HL-60 (cell line): ENCODE measurements around the gene CEP19.

Experiments
- DNase-seq, 2 experiments: peaks; one replicate each; pipeline ENCODE4 v3.0.0-alpha.2; 2010 to 2020; ENCODE audit warnings: low read depth in 1 of 2, low spot score in 1 of 2
- H3K27ac ChIP-seq: fragments of 250-450 bp; sonication (Bioruptor Pico); replicated peaks from 2 replicates; pipeline ENCODE4 v1.5.1; 2020; ENCODE audit warnings: mild to moderate bottlenecking, moderate library complexity
- H3K27me3 ChIP-seq: fragments of 250-450 bp; sonication (Bioruptor Pico); 2 replicates; pipeline ENCODE4 v1.5.1; 2021; ENCODE audit warnings: mild to moderate bottlenecking, moderate library complexity; ENCODE audit not compliant: insufficient read depth, poor library complexity, severe bottlenecking
- H3K4me3 ChIP-seq: replicated peaks from 2 replicates; pipeline ENCODE4 v1.5.1; 2011; ENCODE audit warnings: mild to moderate bottlenecking, control low read depth, low read length; ENCODE audit not compliant: insufficient read depth
- CTCF ChIP-seq: IDR thresholded peaks from one replicate; pipeline ENCODE4 v1.5.1; 2011; ENCODE audit warnings: low read length, control low read depth, inconsistent platforms; ENCODE audit not compliant: insufficient read depth
- GABPA ChIP-seq: IDR thresholded peaks from 2 replicates; pipeline ENCODE4 v1.6.1; 2012; ENCODE audit warnings: low read depth
- POLR2AphosphoS5 ChIP-seq: IDR thresholded peaks from 2 replicates; pipeline ENCODE4 v1.6.1; 2012; ENCODE audit warnings: low read depth
- REST ChIP-seq: IDR thresholded peaks from 2 replicates; pipeline ENCODE4 v1.6.1; 2012; ENCODE audit warnings: low read depth; ENCODE audit not compliant: insufficient replicate concordance
- SPI1 ChIP-seq: IDR thresholded peaks from 2 replicates; pipeline ENCODE4 v1.6.1; 2012; ENCODE audit warnings: low read depth, mild to moderate bottlenecking, borderline replicate concordance

The CEP19 gene

GRCh38 chr3:196737655-196738054, 25.6 kb upstream of the CEP19 start:
- TF ChIP-seq GABPA (no peak), SPI1 (no peak), REST (no peak), POLR2AphosphoS5 (no peak), CTCF (no peak)
- Histone ChIP-seq H3K27me3 (no peaks in the 10 kb centered on the region), H3K4me3 (no peak overlapping the region), H3K27ac (no peak overlapping the region)
- DNase-seq = no peak

GRCh38 chr3:196736670-196737374, 24.8 kb upstream of the CEP19 start:
- H3K4me3 ChIP-seq = no peak overlapping the region
- TF ChIP-seq POLR2AphosphoS5 = no peak
- no peak for TF ChIP-seq SPI1
- TF ChIP-seq GABPA = no peak
- no peak for TF ChIP-seq CTCF
- TF ChIP-seq REST = no peak
- no peaks in the 10 kb centered on the region for H3K27me3 ChIP-seq
- no peak overlapping the region for H3K27ac ChIP-seq
- no peak for DNase-seq

GRCh38 chr3:196735751-196736150, 23.7 kb upstream of the CEP19 start:
- TF ChIP-seq CTCF (no peak), GABPA (no peak), REST (no peak), POLR2AphosphoS5 (no peak), SPI1 (no peak)
- no peak for DNase-seq
- no peaks in the 10 kb centered on the region for H3K27me3 ChIP-seq
- no peak overlapping the region for H3K27ac ChIP-seq
- H3K4me3 ChIP-seq = no peak overlapping the region
